ENCODE measurements around the gene TSPAN9.

GRCh38 chr12:3281588-3282383 lies 204.6 kb downstream of the TSPAN9 start:
- TF ChIP-seq CTCF (IDR thresholded peaks at IDR 0.05) = no peak
- TF ChIP-seq POLR2A (IDR thresholded peaks at IDR 0.05; ENCODE audit: low read depth) = no peak
- TF ChIP-seq POLR2AphosphoS5 (IDR thresholded peaks at IDR 0.05) = no peak
